ENCODE measurements around the gene GNG12. TPM values are rescaled to one million over a fixed set of nuclear protein-coding genes. Genes with fewer than 3 reads are reported as not detected.

The GNG12 gene
- total RNA-seq, 1 experiment from 2014 or later: 70.0 TPM

- H3K27me3 ChIP-seq (ENCODE audit: control insufficient read depth, insufficient read depth, low read length): no peaks in the 10 kb centered on the region
- DNase-seq (ENCODE audit: low read depth, low spot score) (no peak), ATAC-seq (no peak)
- peaks cover 13% of the 10 kb centered on the region for H3K4me1 ChIP-seq (ENCODE audit: control insufficient read depth, insufficient read depth, low read length)
- no TSS peak for BruUV-seq (replicated peaks)
- intact Hi-C loops (cut with micrococcal nuclease; ENCODE audit: unreplicated experiment) (loop anchor here (5.0 kb wide), 3 partner anchors 64 to 344 kb away; partner anchors contain the start of gene GNG12), in situ Hi-C loops (cut with HindIII; ENCODE audit: low pct_unique_long_range_greater_than_20kb, low sequenced_read_pairs) (no loop called here)
- no peak overlapping the region for H3K4me3 ChIP-seq (ENCODE audit: low read depth in 2 of 2, low read length in 2 of 2)
- H3K36me3 ChIP-seq (ENCODE audit: control insufficient read depth, insufficient read depth, low read length): no peaks in the 10 kb centered on the region
- H3K9me3 ChIP-seq (ENCODE audit: control insufficient read depth, insufficient read depth, low read depth, low read length): no peaks in the 10 kb centered on the region
- H3K27ac ChIP-seq (ENCODE audit: low read length): no peak overlapping the region
- ChIA-PET CTCF (no interaction called here), POLR2A (no interaction called here)
- TF ChIP-seq CTCF (IDR thresholded peaks at IDR 0.05) (no peak), SIN3A (IDR thresholded peaks at IDR 0.05; ENCODE audit: borderline replicate concordance, insufficient read depth, low read depth, low read length) (no peak)
Observed at GRCh38 chr1:67768480-67768879, 64.8 kb downstream of the GNG12 start.

- H3K27ac ChIP-seq (ENCODE audit: low read length): no peak overlapping the region
- ChIA-PET POLR2A (interaction anchor here (0.7 kb wide), 1 partner anchor 13 kb away, joined by 5 read pairs; no protein-coding TSS in a partner anchor), CTCF (interaction anchor here (0.5 to 2.3 kb wide), 8 partner anchors 25 to 585 kb away, joined by 3 to 21 read pairs (median 5); partner anchors contain the start of gene GADD45A)
- H3K4me3 ChIP-seq (ENCODE audit: low read depth in 2 of 2, low read length in 2 of 2): no peak overlapping the region
- BruUV-seq (replicated peaks): no TSS peak
- peaks cover 13% of the 10 kb centered on the region for H3K4me1 ChIP-seq (ENCODE audit: control insufficient read depth, insufficient read depth, low read length)
- no peaks in the 10 kb centered on the region for H3K36me3 ChIP-seq (ENCODE audit: control insufficient read depth, insufficient read depth, low read length)
- in situ Hi-C loops (cut with HindIII; ENCODE audit: low pct_unique_long_range_greater_than_20kb, low sequenced_read_pairs): no loop called here
- ATAC-seq (peak; percentile 57), DNase-seq (ENCODE audit: low read depth, low spot score) (no peak)
- TF ChIP-seq CTCF (IDR thresholded peaks at IDR 0.05) (no peak), POLR2AphosphoS5 (IDR thresholded peaks at IDR 0.05; ENCODE audit: low read depth, low read length) (no peak), TCF7L2 (IDR thresholded peaks at IDR 0.05; ENCODE audit: low read depth, low read length) (no peak), SIN3A (IDR thresholded peaks at IDR 0.05; ENCODE audit: borderline replicate concordance, insufficient read depth, low read depth, low read length) (no peak)
- TF ChIP-seq, protein P1, sequence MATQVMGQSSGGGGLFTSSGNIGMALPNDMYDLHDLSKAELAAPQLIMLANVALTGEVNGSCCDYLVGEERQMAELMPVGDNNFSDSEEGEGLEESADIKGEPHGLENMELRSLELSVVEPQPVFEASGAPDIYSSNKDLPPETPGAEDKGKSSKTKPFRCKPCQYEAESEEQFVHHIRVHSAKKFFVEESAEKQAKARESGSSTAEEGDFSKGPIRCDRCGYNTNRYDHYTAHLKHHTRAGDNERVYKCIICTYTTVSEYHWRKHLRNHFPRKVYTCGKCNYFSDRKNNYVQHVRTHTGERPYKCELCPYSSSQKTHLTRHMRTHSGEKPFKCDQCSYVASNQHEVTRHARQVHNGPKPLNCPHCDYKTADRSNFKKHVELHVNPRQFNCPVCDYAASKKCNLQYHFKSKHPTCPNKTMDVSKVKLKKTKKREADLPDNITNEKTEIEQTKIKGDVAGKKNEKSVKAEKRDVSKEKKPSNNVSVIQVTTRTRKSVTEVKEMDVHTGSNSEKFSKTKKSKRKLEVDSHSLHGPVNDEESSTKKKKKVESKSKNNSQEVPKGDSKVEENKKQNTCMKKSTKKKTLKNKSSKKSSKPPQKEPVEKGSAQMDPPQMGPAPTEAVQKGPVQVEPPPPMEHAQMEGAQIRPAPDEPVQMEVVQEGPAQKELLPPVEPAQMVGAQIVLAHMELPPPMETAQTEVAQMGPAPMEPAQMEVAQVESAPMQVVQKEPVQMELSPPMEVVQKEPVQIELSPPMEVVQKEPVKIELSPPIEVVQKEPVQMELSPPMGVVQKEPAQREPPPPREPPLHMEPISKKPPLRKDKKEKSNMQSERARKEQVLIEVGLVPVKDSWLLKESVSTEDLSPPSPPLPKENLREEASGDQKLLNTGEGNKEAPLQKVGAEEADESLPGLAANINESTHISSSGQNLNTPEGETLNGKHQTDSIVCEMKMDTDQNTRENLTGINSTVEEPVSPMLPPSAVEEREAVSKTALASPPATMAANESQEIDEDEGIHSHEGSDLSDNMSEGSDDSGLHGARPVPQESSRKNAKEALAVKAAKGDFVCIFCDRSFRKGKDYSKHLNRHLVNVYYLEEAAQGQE (IDR thresholded peaks at IDR 0.05; ENCODE audit: insufficient read depth in 1 of 2, low read depth in 2 of 2, low read length in 1 of 2): no peak
- no peaks in the 10 kb centered on the region for H3K27me3 ChIP-seq (ENCODE audit: control insufficient read depth, insufficient read depth, low read length)
- intact Hi-C loops (cut with micrococcal nuclease; ENCODE audit: unreplicated experiment): loop anchor here (5.0 kb wide), 3 partner anchors 65 to 345 kb away; partner anchors contain the start of gene GNG12
- no peaks in the 10 kb centered on the region for H3K9me3 ChIP-seq (ENCODE audit: control insufficient read depth, insufficient read depth, low read depth, low read length)
Observed at GRCh38 chr1:67767103-67767782, 66.0 kb downstream of the GNG12 start.

Data from Panc1 (cell line).